ENCODE measurements around the gene PPP1R13B. TPM values are rescaled to one million over a fixed set of nuclear protein-coding genes. Genes with fewer than 3 reads are reported as not detected.
"Not testable (repeated sequence)": the region's sequence is repeated elsewhere in the genome, so short reads cannot be mapped to it uniquely, and the experiment has no call there.

PPP1R13B gene
- total RNA-seq, 1 donor from 2014 or later, result 40.3 TPM

- Mint-ChIP-seq H3K4me3 (ENCODE audit: low read depth) (no peak overlapping the region), H3K27ac (peak overlapping the region; percentile 53), H3K36me3 (ENCODE audit: insufficient read depth) (no peaks in the 10 kb centered on the region), H3K9me3 (ENCODE audit: low read depth) (no peaks in the 10 kb centered on the region), H3K4me1 (ENCODE audit: low read depth) (peaks cover 7% of the 10 kb centered on the region), H3K27me3 (no peaks in the 10 kb centered on the region)
- DNase-seq (ENCODE audit: low spot score, unreplicated experiment), result no peak
- TF ChIP-seq CTCF (IDR thresholded peaks at IDR 0.05; ENCODE audit: unreplicated experiment), result no peak
Observed at GRCh38 chr14:103806805-103807204, 40.6 kb downstream of the PPP1R13B start.

- no peak for DNase-seq (ENCODE audit: low spot score, unreplicated experiment)
- H3K4me3 Mint-ChIP-seq (ENCODE audit: low read depth), result no peak overlapping the region
- no peaks in the 10 kb centered on the region for H3K27me3 Mint-ChIP-seq
- H3K9me3 Mint-ChIP-seq (ENCODE audit: low read depth), result no peaks in the 10 kb centered on the region
- H3K4me1 Mint-ChIP-seq (ENCODE audit: low read depth), result peaks cover 7% of the 10 kb centered on the region
- TF ChIP-seq CTCF (IDR thresholded peaks at IDR 0.05; ENCODE audit: unreplicated experiment), result no peak
- no peak overlapping the region for H3K27ac Mint-ChIP-seq
- H3K36me3 Mint-ChIP-seq (ENCODE audit: insufficient read depth), result no peaks in the 10 kb centered on the region
Observed at GRCh38 chr14:103805708-103806107, 41.7 kb downstream of the PPP1R13B start.

GRCh38 chr14:103803661-103804060 lies 43.7 kb downstream of the PPP1R13B start:
- H3K27me3 Mint-ChIP-seq, result no peaks in the 10 kb centered on the region
- no peak for DNase-seq (ENCODE audit: low spot score, unreplicated experiment)
- H3K9me3 Mint-ChIP-seq (ENCODE audit: low read depth), result no peaks in the 10 kb centered on the region
- H3K4me3 Mint-ChIP-seq (ENCODE audit: low read depth), result no peak overlapping the region
- TF ChIP-seq CTCF (IDR thresholded peaks at IDR 0.05; ENCODE audit: unreplicated experiment), result no peak
- no peaks in the 10 kb centered on the region for H3K36me3 Mint-ChIP-seq (ENCODE audit: insufficient read depth)
- H3K27ac Mint-ChIP-seq, result no peak overlapping the region
- peaks cover 7% of the 10 kb centered on the region for H3K4me1 Mint-ChIP-seq (ENCODE audit: low read depth)

GRCh38 chr14:103802356-103802755 lies 45.0 kb downstream of the PPP1R13B start:
- no peak overlapping the region for H3K4me3 Mint-ChIP-seq (ENCODE audit: low read depth)
- no peaks in the 10 kb centered on the region for H3K9me3 Mint-ChIP-seq (ENCODE audit: low read depth)
- H3K27me3 Mint-ChIP-seq, result no peaks in the 10 kb centered on the region
- TF ChIP-seq CTCF (IDR thresholded peaks at IDR 0.05; ENCODE audit: unreplicated experiment), result no peak
- H3K27ac Mint-ChIP-seq, result no peak overlapping the region
- H3K36me3 Mint-ChIP-seq (ENCODE audit: insufficient read depth), result no peaks in the 10 kb centered on the region
- peaks cover 7% of the 10 kb centered on the region for H3K4me1 Mint-ChIP-seq (ENCODE audit: low read depth)
- no peak for DNase-seq (ENCODE audit: low spot score, unreplicated experiment)

- H3K4me1 Mint-ChIP-seq (ENCODE audit: low read depth), result peaks cover under 1% of the 10 kb centered on the region
- H3K4me3 Mint-ChIP-seq (ENCODE audit: low read depth), result no peak overlapping the region
- H3K27ac Mint-ChIP-seq, result no peak overlapping the region
- H3K27me3 Mint-ChIP-seq, result no peaks in the 10 kb centered on the region
- H3K9me3 Mint-ChIP-seq (ENCODE audit: low read depth), result no peaks in the 10 kb centered on the region
- H3K36me3 Mint-ChIP-seq (ENCODE audit: insufficient read depth), result no peaks in the 10 kb centered on the region
- DNase-seq (ENCODE audit: low spot score, unreplicated experiment), result no peak
- no peak for TF ChIP-seq CTCF (IDR thresholded peaks at IDR 0.05; ENCODE audit: unreplicated experiment)
Observed at GRCh38 chr14:103801459-103801858, 45.9 kb downstream of the PPP1R13B start.

- H3K27ac Mint-ChIP-seq; H3K4me3 Mint-ChIP-seq (ENCODE audit: low read depth); H3K9me3 Mint-ChIP-seq (ENCODE audit: low read depth); DNase-seq (ENCODE audit: low spot score, unreplicated experiment); H3K4me1 Mint-ChIP-seq (ENCODE audit: low read depth); H3K27me3 Mint-ChIP-seq: not testable (repeated sequence)
- H3K36me3 Mint-ChIP-seq (ENCODE audit: insufficient read depth), result peaks cover 13% of the 10 kb centered on the region
Observed at GRCh38 chr14:103793192-103793591, 54.2 kb downstream of the PPP1R13B start.
